ENCODE measurements around the gene BCAS3.

DNA sequence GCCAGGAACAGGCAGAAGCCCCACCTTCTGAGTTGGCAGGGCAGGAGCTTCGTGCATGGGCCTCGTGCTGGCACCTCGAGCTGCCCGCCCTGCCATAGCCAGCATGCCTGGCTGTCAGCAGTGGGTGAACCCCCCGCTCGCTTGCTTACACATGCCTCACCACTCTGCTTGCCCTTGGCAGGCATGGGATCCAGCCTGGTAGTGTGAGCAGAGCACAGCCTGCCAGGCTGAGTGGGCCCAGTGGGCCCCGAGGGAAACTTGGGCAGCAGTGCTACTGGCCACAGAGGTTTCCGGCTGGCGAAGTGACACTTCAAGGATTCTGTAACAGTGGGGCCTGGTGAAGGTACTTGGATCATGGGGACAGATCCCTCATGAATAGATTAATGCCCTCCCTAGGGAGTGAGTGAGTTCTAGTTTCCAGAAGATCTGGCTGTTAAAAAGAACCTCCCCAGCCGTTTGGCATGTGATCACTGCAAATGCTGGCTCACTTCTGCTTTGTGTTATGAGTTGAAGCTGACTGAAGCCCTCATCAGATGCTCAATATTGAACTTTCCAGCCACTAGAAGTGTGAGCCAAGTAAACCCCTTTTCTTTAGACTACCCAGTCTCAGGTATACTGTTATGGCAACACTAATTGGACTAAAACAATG is 114.7 kb downstream of the BCAS3 start:
- TF ChIP-seq, protein P1, sequence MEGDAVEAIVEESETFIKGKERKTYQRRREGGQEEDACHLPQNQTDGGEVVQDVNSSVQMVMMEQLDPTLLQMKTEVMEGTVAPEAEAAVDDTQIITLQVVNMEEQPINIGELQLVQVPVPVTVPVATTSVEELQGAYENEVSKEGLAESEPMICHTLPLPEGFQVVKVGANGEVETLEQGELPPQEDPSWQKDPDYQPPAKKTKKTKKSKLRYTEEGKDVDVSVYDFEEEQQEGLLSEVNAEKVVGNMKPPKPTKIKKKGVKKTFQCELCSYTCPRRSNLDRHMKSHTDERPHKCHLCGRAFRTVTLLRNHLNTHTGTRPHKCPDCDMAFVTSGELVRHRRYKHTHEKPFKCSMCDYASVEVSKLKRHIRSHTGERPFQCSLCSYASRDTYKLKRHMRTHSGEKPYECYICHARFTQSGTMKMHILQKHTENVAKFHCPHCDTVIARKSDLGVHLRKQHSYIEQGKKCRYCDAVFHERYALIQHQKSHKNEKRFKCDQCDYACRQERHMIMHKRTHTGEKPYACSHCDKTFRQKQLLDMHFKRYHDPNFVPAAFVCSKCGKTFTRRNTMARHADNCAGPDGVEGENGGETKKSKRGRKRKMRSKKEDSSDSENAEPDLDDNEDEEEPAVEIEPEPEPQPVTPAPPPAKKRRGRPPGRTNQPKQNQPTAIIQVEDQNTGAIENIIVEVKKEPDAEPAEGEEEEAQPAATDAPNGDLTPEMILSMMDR (IDR thresholded peaks at IDR 0.05; ENCODE audit: low read depth, low read length, missing input control): no peak
- TF ChIP-seq FOXA1 (IDR thresholded peaks at IDR 0.05) (no peak), EGR1 (IDR thresholded peaks at IDR 0.05; ENCODE audit: low read depth in 2 of 2) (no peak), GABPA (IDR thresholded peaks at IDR 0.05 in 1 of 2, conservative IDR thresholded peaks at IDR 0.05 in 1 of 2) (no peak), RXRA (IDR thresholded peaks at IDR 0.05) (no peak), YY1 (IDR thresholded peaks at IDR 0.05) (no peak), TAF1 (conservative IDR thresholded peaks at IDR 0.05) (no peak), HNF4G (IDR thresholded peaks at IDR 0.05) (no peak), JUND (IDR thresholded peaks at IDR 0.05) (no peak)
- TF ChIP-seq, protein P2, sequence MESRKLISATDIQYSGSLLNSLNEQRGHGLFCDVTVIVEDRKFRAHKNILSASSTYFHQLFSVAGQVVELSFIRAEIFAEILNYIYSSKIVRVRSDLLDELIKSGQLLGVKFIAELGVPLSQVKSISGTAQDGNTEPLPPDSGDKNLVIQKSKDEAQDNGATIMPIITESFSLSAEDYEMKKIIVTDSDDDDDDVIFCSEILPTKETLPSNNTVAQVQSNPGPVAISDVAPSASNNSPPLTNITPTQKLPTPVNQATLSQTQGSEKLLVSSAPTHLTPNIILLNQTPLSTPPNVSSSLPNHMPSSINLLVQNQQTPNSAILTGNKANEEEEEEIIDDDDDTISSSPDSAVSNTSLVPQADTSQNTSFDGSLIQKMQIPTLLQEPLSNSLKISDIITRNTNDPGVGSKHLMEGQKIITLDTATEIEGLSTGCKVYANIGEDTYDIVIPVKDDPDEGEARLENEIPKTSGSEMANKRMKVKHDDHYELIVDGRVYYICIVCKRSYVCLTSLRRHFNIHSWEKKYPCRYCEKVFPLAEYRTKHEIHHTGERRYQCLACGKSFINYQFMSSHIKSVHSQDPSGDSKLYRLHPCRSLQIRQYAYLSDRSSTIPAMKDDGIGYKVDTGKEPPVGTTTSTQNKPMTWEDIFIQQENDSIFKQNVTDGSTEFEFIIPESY (IDR thresholded peaks at IDR 0.05): no peak
- TF ChIP-seq, protein P3, sequence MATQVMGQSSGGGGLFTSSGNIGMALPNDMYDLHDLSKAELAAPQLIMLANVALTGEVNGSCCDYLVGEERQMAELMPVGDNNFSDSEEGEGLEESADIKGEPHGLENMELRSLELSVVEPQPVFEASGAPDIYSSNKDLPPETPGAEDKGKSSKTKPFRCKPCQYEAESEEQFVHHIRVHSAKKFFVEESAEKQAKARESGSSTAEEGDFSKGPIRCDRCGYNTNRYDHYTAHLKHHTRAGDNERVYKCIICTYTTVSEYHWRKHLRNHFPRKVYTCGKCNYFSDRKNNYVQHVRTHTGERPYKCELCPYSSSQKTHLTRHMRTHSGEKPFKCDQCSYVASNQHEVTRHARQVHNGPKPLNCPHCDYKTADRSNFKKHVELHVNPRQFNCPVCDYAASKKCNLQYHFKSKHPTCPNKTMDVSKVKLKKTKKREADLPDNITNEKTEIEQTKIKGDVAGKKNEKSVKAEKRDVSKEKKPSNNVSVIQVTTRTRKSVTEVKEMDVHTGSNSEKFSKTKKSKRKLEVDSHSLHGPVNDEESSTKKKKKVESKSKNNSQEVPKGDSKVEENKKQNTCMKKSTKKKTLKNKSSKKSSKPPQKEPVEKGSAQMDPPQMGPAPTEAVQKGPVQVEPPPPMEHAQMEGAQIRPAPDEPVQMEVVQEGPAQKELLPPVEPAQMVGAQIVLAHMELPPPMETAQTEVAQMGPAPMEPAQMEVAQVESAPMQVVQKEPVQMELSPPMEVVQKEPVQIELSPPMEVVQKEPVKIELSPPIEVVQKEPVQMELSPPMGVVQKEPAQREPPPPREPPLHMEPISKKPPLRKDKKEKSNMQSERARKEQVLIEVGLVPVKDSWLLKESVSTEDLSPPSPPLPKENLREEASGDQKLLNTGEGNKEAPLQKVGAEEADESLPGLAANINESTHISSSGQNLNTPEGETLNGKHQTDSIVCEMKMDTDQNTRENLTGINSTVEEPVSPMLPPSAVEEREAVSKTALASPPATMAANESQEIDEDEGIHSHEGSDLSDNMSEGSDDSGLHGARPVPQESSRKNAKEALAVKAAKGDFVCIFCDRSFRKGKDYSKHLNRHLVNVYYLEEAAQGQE (IDR thresholded peaks at IDR 0.05): no peak
- TF ChIP-seq, protein P4, sequence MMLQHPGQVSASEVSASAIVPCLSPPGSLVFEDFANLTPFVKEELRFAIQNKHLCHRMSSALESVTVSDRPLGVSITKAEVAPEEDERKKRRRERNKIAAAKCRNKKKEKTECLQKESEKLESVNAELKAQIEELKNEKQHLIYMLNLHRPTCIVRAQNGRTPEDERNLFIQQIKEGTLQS (IDR thresholded peaks at IDR 0.05): no peak
- TF ChIP-seq, protein P5, sequence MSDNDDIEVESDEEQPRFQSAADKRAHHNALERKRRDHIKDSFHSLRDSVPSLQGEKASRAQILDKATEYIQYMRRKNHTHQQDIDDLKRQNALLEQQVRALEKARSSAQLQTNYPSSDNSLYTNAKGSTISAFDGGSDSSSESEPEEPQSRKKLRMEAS (IDR thresholded peaks at IDR 0.05): no peak
